IMR-90 (cell line): Measurements from ENCODE around the gene EFCC1. TPM values are rescaled to one million over a fixed set of nuclear protein-coding genes. Genes with fewer than 3 reads are reported as not detected.

Experiments
- polyA plus RNA-seq, 3 experiments: library from polyadenylated mRNA; depleted of rRNA; stranded (reverse); fragments of >200 nt; gene quantifications; 2 replicates each; pipeline ENCODE4 v1.2.3, GENCODE V29; 2012; ENCODE audit warnings: low replicate concordance in 1 of 3
- total RNA-seq: library from RNA; depleted of rRNA; stranded (reverse); fragments of >200 nt; gene quantifications from 2 replicates; pipeline ENCODE4 v1.2.3, GENCODE V29; 2012
- TF ChIP-seq, protein P1 (sequence below): fragments of 150-350 bp; IDR thresholded peaks from 2 replicates; pipeline ENCODE4 v1.6.1; 2016; ENCODE audit warnings: low read depth, mild to moderate bottlenecking, low read length, moderate library complexity, borderline replicate concordance

Gene EFCC1
- total and polyA plus RNA-seq, 2 of the 4 experiments (the other 2 are of a cell fraction) = not detected

DNA sequence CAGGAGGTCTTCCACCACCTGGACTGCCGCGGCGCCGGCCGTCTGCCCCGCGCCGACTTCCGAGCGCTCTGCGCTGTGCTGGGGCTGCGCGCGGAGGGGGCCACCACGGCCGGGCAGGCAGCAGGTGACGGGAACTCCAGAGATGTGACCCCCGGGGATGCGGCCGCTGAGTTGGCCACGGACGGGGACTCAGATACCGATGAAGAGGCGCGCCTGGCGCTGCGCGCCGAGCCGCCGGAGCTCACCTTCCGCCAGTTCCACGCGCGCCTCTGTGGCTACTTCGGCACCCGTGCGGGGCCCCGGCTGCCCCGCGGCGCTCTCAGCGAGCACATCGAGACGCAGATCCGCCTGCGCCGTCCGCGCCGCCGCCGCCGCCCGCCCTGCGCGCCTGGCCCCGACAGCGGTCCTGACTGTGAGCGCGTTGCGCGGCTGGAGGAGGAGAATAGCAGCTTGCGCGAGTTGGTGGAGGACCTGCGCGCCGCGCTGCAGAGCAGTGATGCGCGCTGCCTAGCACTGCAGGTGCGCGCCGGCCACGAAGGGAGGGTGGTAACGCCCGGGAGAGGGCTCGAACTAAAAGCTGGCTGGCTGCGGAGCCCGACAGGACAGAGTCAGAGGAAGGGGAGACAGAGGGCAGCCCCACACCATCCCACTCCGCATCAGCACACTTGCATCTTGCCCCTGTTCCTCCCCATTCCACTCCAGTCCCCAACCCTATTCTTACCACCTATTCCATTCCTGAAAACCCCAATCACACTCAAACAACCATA lies 885 bp downstream of the EFCC1 start (continued):
- TF ChIP-seq, protein P1, sequence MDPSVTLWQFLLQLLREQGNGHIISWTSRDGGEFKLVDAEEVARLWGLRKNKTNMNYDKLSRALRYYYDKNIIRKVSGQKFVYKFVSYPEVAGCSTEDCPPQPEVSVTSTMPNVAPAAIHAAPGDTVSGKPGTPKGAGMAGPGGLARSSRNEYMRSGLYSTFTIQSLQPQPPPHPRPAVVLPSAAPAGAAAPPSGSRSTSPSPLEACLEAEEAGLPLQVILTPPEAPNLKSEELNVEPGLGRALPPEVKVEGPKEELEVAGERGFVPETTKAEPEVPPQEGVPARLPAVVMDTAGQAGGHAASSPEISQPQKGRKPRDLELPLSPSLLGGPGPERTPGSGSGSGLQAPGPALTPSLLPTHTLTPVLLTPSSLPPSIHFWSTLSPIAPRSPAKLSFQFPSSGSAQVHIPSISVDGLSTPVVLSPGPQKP = no peak
